Frontal cortex (tissue), 4 donors: ENCODE data around the gene EDEM2. TPM values are rescaled to one million over a fixed set of nuclear protein-coding genes. Genes with fewer than 3 reads are reported as not detected.
"Not testable (repeated sequence)": the region's sequence is repeated elsewhere in the genome, so short reads cannot be mapped to it uniquely, and the experiment has no call there.

Source experiments
- DNase-seq, 2 donors: peaks; one replicate each; pipeline ENCODE4 v3.0.0; 2012; ENCODE audit warnings: low spot score in 2 of 2
- FAIRE-seq: peaks from 2 replicates; lab custom pipeline; 2012; peaks lifted over from hg19 to GRCh38; lab: Jason Lieb, UNC
- total RNA-seq: library from RNA; depleted of rRNA; stranded (reverse); fragments of >200 nt; gene quantifications from one replicate; pipeline ENCODE4 v1.2.3, GENCODE V29; 2014
- donor health status: control.
- donor health status: control.
- donor health status: control.

The EDEM2 gene
- total RNA-seq, 1 donor from 2014 or later: 11.0 TPM

- DNase-seq: no peak
- no peak for FAIRE-seq
Observed at GRCh38 chr20:35134472-35134871, 12.7 kb downstream of the EDEM2 start.

GRCh38 chr20:35133735-35134134 lies 13.4 kb downstream of the EDEM2 start:
- no peak for FAIRE-seq
- DNase-seq: no peak

- FAIRE-seq (no peak), DNase-seq (no peak)
Observed at GRCh38 chr20:35133031-35133430, 14.1 kb downstream of the EDEM2 start.

GRCh38 chr20:35131934-35132333 lies 15.2 kb downstream of the EDEM2 start:
- DNase-seq: no peak
- FAIRE-seq: no peak

GRCh38 chr20:35129647-35130069 lies 17.5 kb downstream of the EDEM2 start:
- no peak for FAIRE-seq
- DNase-seq: no peak

DNA sequence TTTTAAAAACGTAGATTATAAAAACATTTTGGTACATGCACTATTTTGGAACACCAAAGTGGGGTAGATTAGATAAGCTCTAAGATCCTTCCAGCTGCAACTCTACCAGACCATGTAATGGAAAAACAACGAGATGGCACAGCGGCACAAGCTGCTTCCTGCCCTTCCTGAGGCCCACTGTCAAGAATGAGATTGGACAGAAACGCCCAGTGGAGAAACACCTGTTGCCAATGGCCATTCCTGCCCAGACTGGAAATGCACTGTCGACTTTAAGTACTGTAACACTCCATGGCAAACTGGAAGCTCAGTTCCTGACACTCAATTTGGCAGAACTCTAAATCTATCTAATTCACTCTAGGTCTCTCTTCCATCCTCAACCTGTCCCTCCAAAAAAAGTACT lies 21.4 kb downstream of the EDEM2 start:
- FAIRE-seq: no peak
- no peak for DNase-seq

GRCh38 chr20:35122756-35123405 lies 24.3 kb downstream of the EDEM2 start:
- no peak for FAIRE-seq
- no peak for DNase-seq

GRCh38 chr20:35121186-35121585 lies 25.9 kb downstream of the EDEM2 start:
- DNase-seq (no peak), FAIRE-seq (no peak)

- FAIRE-seq: no peak
- DNase-seq: no peak
Observed at GRCh38 chr20:35120012-35120701, 27.0 kb downstream of the EDEM2 start.

DNA sequence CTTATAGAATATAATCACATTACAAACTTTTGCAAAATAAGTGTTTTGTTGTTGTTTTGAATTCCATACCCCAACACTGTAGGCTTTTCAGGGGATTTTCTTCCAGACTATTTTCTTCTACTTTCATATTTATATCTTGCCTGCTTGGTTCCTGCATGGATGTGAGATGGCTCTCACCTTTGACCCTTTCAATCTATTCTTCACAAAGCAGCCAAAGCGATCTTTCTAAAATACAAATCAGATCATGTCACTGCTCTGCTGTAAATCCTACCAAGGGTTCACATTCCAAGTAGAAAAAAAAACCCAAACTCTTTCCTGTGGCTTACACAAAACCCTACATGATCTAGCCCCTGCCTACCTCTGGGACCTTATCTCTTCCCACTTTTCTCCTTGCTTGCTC lies 29.5 kb downstream of the EDEM2 start:
- DNase-seq (no peak), FAIRE-seq (no peak)

DNA sequence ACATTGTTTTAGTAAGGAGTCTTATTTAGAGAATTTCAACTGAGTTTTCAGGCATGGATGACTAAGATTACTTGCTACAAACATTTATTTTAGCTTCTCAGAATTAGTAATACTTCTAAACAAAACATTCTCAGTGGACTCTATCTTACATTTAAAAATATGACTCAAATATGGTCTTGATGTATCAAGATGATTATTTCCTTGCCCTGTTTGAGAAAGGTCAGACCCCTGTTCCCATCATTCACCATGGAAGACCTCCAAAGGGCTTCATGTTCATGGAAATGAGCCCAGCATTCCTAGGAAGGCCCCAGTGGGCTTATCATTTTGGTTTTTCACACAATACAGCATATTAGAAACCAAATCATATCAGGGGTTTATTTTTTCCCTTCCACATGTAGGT lies 29.9 kb downstream of the EDEM2 start:
- FAIRE-seq: no peak
- no peak for DNase-seq

DNA sequence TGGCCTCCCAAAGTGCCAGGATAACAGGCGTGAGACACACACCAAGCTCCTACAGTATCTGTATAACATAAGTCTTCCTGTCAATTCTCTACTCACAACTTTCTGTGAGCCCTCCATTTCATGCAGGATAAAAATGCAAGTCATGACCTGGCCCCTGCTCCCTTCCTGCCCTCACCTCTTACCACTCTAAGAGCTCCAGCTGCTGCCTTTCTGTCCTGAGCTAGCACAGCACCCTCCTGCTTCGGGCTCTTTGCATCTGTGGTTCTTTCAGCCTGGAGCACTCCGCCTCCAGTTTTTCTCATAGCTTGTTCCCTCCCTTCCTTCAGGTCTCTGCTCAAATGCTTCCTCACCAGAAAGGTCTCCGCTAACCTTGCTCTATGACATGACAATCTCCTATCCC lies 30.9 kb downstream of the EDEM2 start:
- FAIRE-seq (no peak), DNase-seq (no peak)

DNA sequence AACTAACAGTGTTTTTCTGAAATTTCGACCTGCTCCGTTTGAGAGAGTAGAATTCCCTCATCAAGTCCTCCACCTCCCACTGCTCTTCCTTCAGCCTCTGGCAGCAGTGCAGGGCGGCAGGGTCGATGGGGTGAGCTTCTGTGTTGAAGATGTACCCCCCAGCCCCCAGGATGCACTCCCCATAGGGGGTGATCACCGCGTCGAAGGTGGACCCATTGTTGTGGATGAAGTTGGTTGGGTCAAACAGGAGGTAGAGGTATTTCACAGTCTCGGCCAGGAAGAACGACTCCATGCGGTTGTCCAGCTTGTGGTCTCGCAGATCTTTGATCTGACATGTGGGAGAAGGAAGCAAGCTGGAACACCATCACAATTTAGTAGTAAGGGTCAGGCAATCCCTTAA lies 31.5 kb downstream of the EDEM2 start:
- FAIRE-seq (no peak), DNase-seq (no peak)

GRCh38 chr20:35112276-35112675 lies 34.9 kb downstream of the EDEM2 start:
- not testable (repeated sequence) for FAIRE-seq, DNase-seq

DNA sequence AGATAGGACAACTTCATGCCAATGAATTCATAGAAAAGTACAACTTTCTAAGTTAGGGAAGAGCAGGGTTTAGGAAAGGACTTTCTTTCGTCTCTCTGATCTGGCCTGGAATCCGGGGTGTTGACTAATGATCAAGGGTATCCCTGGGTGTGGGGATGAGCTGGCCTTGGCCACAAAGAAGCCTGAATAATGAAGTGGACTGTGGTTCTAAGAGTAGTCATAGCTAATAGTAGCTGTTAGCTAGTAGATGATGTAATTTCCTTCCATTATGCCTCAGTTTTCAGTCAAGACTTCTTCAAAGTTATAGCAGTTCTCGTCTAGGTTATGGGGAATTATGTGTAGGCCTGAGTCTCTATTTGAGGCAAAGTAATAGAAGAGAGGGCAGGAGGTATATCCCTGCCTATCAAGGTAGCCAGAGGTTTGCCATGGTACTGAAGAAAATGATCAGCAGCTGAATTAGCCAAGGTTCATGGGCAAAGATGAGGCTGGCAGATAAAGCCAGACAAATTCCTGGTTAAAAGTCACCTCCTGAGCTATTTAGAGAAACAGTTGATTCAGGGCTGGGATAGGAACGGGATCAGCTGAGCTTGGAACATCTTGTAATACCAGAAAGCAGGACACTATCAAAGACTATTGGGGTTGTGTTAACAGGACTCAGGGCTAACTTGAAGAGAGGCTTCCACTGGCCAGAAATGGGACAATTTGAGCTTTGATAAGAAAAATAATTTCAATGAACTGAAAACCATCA lies 35.8 kb downstream of the EDEM2 start:
- FAIRE-seq (no peak), DNase-seq (no peak)

GRCh38 chr20:35108921-35109320 lies 38.2 kb downstream of the EDEM2 start:
- no peak for FAIRE-seq
- DNase-seq: no peak

GRCh38 chr20:35106827-35107380 lies 40.2 kb downstream of the EDEM2 start:
- FAIRE-seq: no peak
- no peak for DNase-seq

DNA sequence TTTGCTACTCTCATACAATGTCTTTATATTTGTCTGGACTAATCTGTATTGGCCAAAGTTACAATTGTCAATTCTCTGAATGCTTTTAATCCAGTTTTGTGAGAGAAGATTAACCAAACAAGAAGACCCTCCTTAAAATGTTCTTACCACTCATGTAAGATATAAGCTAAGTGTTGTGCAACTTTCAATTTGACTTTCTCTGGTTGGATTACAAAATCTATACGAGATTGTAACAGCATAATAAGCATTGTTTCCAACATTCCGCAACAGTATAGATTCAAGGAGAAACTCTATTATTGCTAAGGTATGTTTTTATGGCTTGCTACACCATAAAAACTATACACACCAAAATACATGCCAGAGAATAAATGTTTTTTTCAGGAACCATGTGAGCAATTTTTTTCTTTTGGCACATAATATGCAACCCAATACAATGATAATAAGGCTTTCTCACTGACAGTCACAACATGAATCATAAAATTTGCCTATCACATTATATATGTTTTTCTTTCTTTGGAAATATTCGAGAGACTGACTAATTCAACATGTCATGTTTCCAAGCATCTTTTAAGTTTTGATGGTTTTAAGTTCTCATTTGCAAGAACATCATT lies 42.3 kb downstream of the EDEM2 start:
- FAIRE-seq (no peak), DNase-seq (no peak)

DNA sequence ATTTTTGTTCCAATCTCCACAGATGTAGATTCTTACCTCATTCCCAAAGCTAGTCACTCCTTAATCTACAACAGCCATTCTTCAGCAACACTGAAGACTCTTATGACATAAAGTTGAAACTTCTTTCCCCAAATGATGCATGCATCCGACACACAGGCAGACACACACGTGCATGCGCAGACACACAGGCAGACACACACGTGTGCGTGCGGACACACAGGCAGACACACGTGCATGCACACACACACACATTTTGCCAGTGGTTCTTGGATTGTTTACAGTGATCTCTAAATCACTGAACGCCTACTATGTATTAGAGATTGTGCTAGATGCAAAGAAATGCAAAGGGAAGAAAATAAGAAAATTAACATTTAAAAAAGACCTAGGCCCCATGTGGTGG lies 45.5 kb downstream of the EDEM2 start:
- no peak for FAIRE-seq

DNA sequence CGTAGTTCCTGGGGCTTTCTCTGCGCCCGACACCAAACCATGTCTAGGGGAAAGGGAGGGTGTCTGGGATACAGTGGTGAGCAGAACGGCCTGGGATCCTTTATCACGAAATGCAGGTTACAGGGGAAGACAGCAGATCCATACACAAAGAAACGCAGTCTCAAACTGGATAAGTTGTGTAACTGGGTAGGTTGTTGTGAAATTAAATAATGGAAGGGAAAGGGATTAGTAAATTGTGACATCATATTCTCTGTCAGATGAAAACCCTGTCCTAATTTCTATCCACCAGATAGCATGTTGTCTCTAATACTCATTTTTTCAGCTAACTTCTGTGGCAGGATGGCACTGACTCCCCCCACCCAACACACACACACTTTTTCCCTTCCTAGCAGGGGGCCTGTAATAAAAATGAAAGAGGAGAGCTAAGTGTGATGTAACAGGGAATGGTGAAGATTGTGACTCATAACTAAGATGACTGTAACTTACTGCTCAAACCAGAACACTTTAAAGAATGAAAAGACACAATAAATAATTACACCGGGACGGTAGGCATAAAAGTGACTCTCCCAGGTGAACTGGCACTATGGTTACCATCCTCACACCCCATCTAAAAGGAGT lies 53.8 kb downstream of the EDEM2 start:
- no peak for FAIRE-seq
- DNase-seq: no peak

More for the DNA sequence above, 45.5 kb downstream of the EDEM2 start:
- DNase-seq: no peak
